Measurements from ENCODE around the gene PCSK1N. TPM values are rescaled to one million over a fixed set of nuclear protein-coding genes. Genes with fewer than 3 reads are reported as not detected.

Gene PCSK1N
- total and polyA plus RNA-seq, 2 of the 13 experiments (the other 11 are each of a cell fraction or from before 2014, with no cell fraction given) = 4.5 to 14.0 TPM

DNA sequence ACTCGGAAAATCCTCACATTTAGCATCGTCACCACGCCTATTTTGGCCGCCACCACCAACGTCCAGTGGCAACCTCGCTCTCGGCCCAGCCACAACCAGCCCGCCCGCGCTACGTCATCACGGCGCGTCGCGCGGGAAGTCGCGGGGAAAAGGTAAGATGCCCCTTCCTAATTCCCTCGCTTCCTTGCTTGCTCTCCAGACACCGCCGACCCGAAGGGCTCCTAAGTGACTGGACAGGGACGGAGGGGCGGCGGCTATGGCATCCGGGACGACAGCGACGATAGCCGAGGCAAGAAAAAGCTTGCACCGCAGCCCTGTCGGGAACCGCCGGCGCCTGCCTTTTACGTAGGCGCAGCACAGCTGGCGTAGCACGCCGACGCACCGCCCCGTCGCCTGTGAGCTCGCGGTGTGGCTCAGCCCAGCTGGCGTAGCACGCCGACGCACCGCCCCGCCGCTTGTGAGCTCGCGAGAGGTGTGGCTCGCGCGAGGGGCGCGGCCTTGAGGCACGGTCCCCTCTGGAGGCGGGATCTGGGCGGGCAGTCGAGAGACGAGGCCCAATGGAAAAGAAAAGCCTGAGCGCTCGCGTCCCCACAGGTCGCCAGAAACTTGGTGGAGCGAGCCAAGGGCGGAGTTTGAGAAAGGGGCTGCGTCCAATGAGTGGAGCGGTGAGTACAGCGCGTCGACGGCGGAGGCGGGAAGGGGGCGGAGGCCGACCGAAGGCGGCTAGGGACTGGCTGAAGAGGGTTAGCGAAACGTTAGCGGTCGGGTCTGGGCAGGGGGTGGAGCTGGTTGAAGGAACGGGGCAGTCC lies 33.9 kb downstream of the PCSK1N start, which contains the start of gene HDAC6 (continued):
- TF ChIP-seq SRY (CRISPR knock-in tag; IDR thresholded peaks at IDR 0.05) (no peak), TAF15 (IDR thresholded peaks at IDR 0.05; ENCODE audit: low read depth, low read length, poor library complexity, severe bottlenecking) (no peak), ZBTB1 (CRISPR knock-in tag; IDR thresholded peaks at IDR 0.05; ENCODE audit: borderline replicate concordance) (no peak), ZNF124 (CRISPR knock-in tag; IDR thresholded peaks at IDR 0.05) (no peak), BCL6 (CRISPR knock-in tag; IDR thresholded peaks at IDR 0.05) (no peak), ZNF274 (CRISPR knock-in tag; IDR thresholded peaks at IDR 0.05) (no peak), NCOA1 (CRISPR knock-in tag; IDR thresholded peaks at IDR 0.05) (no peak), ZNF567 (CRISPR knock-in tag; IDR thresholded peaks at IDR 0.05; ENCODE audit: borderline replicate concordance) (no peak), ZNF841 (CRISPR knock-in tag; IDR thresholded peaks at IDR 0.05; ENCODE audit: borderline replicate concordance) (no peak), ZNF556 (CRISPR knock-in tag; IDR thresholded peaks at IDR 0.05; ENCODE audit: borderline replicate concordance) (no peak), ARHGAP35 (CRISPR knock-in tag; IDR thresholded peaks at IDR 0.05; ENCODE audit: borderline replicate concordance) (no peak), GLI4 (CRISPR knock-in tag; IDR thresholded peaks at IDR 0.05; ENCODE audit: borderline replicate concordance) (no peak), NR2F6 (IDR thresholded peaks at IDR 0.05) (no peak), NR2F6 (CRISPR knock-in tag; IDR thresholded peaks at IDR 0.05) (no peak), RCOR2 (CRISPR knock-in tag; IDR thresholded peaks at IDR 0.05) (no peak), ARID2 (CRISPR knock-in tag; IDR thresholded peaks at IDR 0.05; ENCODE audit: borderline replicate concordance) (no peak), KLF15 (CRISPR knock-in tag; IDR thresholded peaks at IDR 0.05; ENCODE audit: borderline replicate concordance) (no peak), KLF16 (CRISPR knock-in tag; IDR thresholded peaks at IDR 0.05) (0 out of 4 replicates have a peak, but pooled peaks of 1 of the 2 experiments have one; percentile 30), PHF5A (CRISPR knock-in tag; IDR thresholded peaks at IDR 0.05; ENCODE audit: low read depth, unreplicated experiment) (no peak)
- TF ChIP-seq, protein P1, sequence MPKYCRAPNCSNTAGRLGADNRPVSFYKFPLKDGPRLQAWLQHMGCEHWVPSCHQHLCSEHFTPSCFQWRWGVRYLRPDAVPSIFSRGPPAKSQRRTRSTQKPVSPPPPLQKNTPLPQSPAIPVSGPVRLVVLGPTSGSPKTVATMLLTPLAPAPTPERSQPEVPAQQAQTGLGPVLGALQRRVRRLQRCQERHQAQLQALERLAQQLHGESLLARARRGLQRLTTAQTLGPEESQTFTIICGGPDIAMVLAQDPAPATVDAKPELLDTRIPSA (CRISPR knock-in tag; IDR thresholded peaks at IDR 0.05; ENCODE audit: borderline replicate concordance) = no peak
- TF ChIP-seq, protein P2, sequence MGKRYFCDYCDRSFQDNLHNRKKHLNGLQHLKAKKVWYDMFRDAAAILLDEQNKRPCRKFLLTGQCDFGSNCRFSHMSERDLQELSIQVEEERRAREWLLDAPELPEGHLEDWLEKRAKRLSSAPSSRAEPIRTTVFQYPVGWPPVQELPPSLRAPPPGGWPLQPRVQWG (CRISPR knock-in tag; IDR thresholded peaks at IDR 0.05; ENCODE audit: borderline replicate concordance, low read depth) = no peak
- TF ChIP-seq, protein P3, sequence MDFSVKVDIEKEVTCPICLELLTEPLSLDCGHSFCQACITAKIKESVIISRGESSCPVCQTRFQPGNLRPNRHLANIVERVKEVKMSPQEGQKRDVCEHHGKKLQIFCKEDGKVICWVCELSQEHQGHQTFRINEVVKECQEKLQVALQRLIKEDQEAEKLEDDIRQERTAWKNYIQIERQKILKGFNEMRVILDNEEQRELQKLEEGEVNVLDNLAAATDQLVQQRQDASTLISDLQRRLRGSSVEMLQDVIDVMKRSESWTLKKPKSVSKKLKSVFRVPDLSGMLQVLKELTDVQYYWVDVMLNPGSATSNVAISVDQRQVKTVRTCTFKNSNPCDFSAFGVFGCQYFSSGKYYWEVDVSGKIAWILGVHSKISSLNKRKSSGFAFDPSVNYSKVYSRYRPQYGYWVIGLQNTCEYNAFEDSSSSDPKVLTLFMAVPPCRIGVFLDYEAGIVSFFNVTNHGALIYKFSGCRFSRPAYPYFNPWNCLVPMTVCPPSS (IDR thresholded peaks at IDR 0.05) = no peak
- TF ChIP-seq, protein P4, sequence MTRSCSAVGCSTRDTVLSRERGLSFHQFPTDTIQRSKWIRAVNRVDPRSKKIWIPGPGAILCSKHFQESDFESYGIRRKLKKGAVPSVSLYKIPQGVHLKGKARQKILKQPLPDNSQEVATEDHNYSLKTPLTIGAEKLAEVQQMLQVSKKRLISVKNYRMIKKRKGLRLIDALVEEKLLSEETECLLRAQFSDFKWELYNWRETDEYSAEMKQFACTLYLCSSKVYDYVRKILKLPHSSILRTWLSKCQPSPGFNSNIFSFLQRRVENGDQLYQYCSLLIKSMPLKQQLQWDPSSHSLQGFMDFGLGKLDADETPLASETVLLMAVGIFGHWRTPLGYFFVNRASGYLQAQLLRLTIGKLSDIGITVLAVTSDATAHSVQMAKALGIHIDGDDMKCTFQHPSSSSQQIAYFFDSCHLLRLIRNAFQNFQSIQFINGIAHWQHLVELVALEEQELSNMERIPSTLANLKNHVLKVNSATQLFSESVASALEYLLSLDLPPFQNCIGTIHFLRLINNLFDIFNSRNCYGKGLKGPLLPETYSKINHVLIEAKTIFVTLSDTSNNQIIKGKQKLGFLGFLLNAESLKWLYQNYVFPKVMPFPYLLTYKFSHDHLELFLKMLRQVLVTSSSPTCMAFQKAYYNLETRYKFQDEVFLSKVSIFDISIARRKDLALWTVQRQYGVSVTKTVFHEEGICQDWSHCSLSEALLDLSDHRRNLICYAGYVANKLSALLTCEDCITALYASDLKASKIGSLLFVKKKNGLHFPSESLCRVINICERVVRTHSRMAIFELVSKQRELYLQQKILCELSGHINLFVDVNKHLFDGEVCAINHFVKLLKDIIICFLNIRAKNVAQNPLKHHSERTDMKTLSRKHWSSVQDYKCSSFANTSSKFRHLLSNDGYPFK (CRISPR knock-in tag; IDR thresholded peaks at IDR 0.05; ENCODE audit: borderline replicate concordance) = peak; percentile 91; the same call in 1 of the 2 replicates
- TF ChIP-seq, protein P5, sequence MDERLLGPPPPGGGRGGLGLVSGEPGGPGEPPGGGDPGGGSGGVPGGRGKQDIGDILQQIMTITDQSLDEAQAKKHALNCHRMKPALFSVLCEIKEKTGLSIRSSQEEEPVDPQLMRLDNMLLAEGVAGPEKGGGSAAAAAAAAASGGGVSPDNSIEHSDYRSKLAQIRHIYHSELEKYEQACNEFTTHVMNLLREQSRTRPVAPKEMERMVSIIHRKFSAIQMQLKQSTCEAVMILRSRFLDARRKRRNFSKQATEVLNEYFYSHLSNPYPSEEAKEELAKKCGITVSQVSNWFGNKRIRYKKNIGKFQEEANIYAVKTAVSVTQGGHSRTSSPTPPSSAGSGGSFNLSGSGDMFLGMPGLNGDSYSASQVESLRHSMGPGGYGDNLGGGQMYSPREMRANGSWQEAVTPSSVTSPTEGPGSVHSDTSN (CRISPR knock-in tag; IDR thresholded peaks at IDR 0.05) = no peak
